ENCODE measurements around the gene LIF.

LIF gene

GRCh38 chr22:30284172-30284571, 37.6 kb upstream of the LIF start:
- WGBS, result 83% methylated on average over 9 of the region's 9 CpGs
- no peak overlapping the region for H4K8ac ChIP-seq (ENCODE audit: low read length)
- H2AK5ac ChIP-seq (ENCODE audit: low read length, severe bottlenecking), result no peak overlapping the region
- H3K27ac ChIP-seq (ENCODE audit: low read length, poor library complexity, severe bottlenecking), result no peak overlapping the region
- H3K4ac ChIP-seq (ENCODE audit: low read depth in 1 of 2, low read length in 2 of 2), result no peak overlapping the region
- no peaks in the 10 kb centered on the region for H3K9me3 ChIP-seq (ENCODE audit: control insufficient read depth, low read length)
- H2BK15ac ChIP-seq (ENCODE audit: low read depth, poor library complexity, severe bottlenecking), result no peak overlapping the region
- H3K23ac ChIP-seq (ENCODE audit: low read length in 2 of 2), result no peak overlapping the region
- no peak overlapping the region for H3K18ac ChIP-seq (ENCODE audit: low read depth in 1 of 2, low read length in 2 of 2)
- DNase-seq, result no peak
- H4K91ac ChIP-seq (ENCODE audit: low read length), result no peak overlapping the region
- peaks cover 12% of the 10 kb centered on the region for H3K79me1 ChIP-seq (replicated peaks; ENCODE audit: low read length, poor library complexity, severe bottlenecking)
- no peak overlapping the region for H3K14ac ChIP-seq (ENCODE audit: low read length in 2 of 2)
- no peak overlapping the region for H3K4me2 ChIP-seq (ENCODE audit: low read length, poor library complexity, severe bottlenecking)
- H3K4me3 ChIP-seq (ENCODE audit: insufficient read depth in 1 of 2, low read depth in 1 of 2, low read length in 2 of 2), result no peak overlapping the region
- peaks cover 20 to 54% of the 10 kb centered on the region in 2 experiments for H3K36me3 ChIP-seq (ENCODE audit: control insufficient read depth in 1 of 2, insufficient read depth in 2 of 2, low read depth in 1 of 2, low read length in 2 of 2)
- no peak overlapping the region for H2BK5ac ChIP-seq (ENCODE audit: low read depth, low read length, poor library complexity, severe bottlenecking)
- H2AFZ ChIP-seq (ENCODE audit: low read depth, low read length), result no peak overlapping the region
- H2BK12ac ChIP-seq (ENCODE audit: low read length in 2 of 2), result no peak overlapping the region
- peaks cover 29% of the 10 kb centered on the region for H3K4me1 ChIP-seq (ENCODE audit: control insufficient read depth, insufficient read depth, low read depth, low read length)
- no peak overlapping the region for H2BK120ac ChIP-seq (ENCODE audit: low read depth, low read length)
- H3K9ac ChIP-seq (ENCODE audit: low read length), result no peak overlapping the region
- no peaks in the 10 kb centered on the region for H3K27me3 ChIP-seq (ENCODE audit: control insufficient read depth in 1 of 2, insufficient read depth in 1 of 2, low read length in 2 of 2)

GRCh38 chr22:30283342-30283741, 36.8 kb upstream of the LIF start:
- Histone ChIP-seq H3K4me1 (ENCODE audit: control insufficient read depth, insufficient read depth, low read depth, low read length) (peaks cover 27% of the 10 kb centered on the region), H4K8ac (ENCODE audit: low read length) (no peak overlapping the region), H3K14ac (ENCODE audit: low read length in 2 of 2) (no peak overlapping the region), H3K4me2 (ENCODE audit: low read length, poor library complexity, severe bottlenecking) (no peak overlapping the region), H4K91ac (ENCODE audit: low read length) (no peak overlapping the region), H3K27me3 (ENCODE audit: control insufficient read depth in 1 of 2, insufficient read depth in 1 of 2, low read length in 2 of 2) (no peaks in the 10 kb centered on the region), H3K27ac (ENCODE audit: low read length, poor library complexity, severe bottlenecking) (no peak overlapping the region), H3K9ac (ENCODE audit: low read length) (no peak overlapping the region), H2AFZ (ENCODE audit: low read depth, low read length) (no peak overlapping the region), H3K9me3 (ENCODE audit: control insufficient read depth, low read length) (no peaks in the 10 kb centered on the region), H2BK15ac (ENCODE audit: low read depth, poor library complexity, severe bottlenecking) (no peak overlapping the region), H3K23ac (ENCODE audit: low read length in 2 of 2) (no peak overlapping the region), H3K79me1 (replicated peaks; ENCODE audit: low read length, poor library complexity, severe bottlenecking) (peaks cover 12% of the 10 kb centered on the region), H3K36me3 (ENCODE audit: control insufficient read depth in 1 of 2, insufficient read depth in 2 of 2, low read depth in 1 of 2, low read length in 2 of 2) (peaks cover 20 to 54% of the 10 kb centered on the region in 2 experiments), H3K4me3 (ENCODE audit: insufficient read depth in 1 of 2, low read depth in 1 of 2, low read length in 2 of 2) (no peak overlapping the region), H2BK12ac (ENCODE audit: low read length in 2 of 2) (no peak overlapping the region), H2BK120ac (ENCODE audit: low read depth, low read length) (no peak overlapping the region), H2AK5ac (ENCODE audit: low read length, severe bottlenecking) (no peak overlapping the region), H3K4ac (ENCODE audit: low read depth in 1 of 2, low read length in 2 of 2) (no peak overlapping the region), H3K18ac (ENCODE audit: low read depth in 1 of 2, low read length in 2 of 2) (no peak overlapping the region), H2BK5ac (ENCODE audit: low read depth, low read length, poor library complexity, severe bottlenecking) (no peak overlapping the region)
- WGBS, result 81% methylated on average over 4 of the region's 4 CpGs
- DNase-seq, result no peak

DNA sequence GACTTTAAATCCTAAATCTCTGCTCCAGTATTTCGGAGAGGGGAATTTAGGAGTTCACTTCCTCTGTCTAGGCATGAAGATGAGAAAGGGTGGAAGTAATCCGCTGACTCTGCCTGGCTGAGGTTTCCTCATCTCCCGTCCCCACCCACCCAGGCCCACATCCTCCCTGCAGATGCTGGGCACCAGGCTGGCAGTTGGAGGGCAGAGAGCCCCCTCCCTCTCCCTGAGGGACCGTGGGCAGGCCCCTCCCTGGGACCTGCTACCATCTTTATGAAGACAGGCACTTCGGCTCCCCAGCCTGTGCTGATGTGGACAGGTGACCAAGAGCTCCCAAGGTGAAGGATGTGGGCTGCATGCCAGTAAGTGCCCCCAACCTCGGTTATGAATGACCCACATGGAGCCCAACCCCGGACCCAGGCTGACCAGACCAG, 36.1 kb upstream of the LIF start:
- H3K79me1 ChIP-seq (replicated peaks; ENCODE audit: low read length, poor library complexity, severe bottlenecking), result peaks cover 12% of the 10 kb centered on the region
- no peak overlapping the region for H2BK12ac ChIP-seq (ENCODE audit: low read length in 2 of 2)
- H2BK120ac ChIP-seq (ENCODE audit: low read depth, low read length), result no peak overlapping the region
- no peak overlapping the region for H2BK5ac ChIP-seq (ENCODE audit: low read depth, low read length, poor library complexity, severe bottlenecking)
- H3K23ac ChIP-seq (ENCODE audit: low read length in 2 of 2), result no peak overlapping the region
- H2AFZ ChIP-seq (ENCODE audit: low read depth, low read length), result no peak overlapping the region
- H3K4me1 ChIP-seq (ENCODE audit: control insufficient read depth, insufficient read depth, low read depth, low read length), result peaks cover 33% of the 10 kb centered on the region
- H2BK15ac ChIP-seq (ENCODE audit: low read depth, poor library complexity, severe bottlenecking), result no peak overlapping the region
- H3K9ac ChIP-seq (ENCODE audit: low read length), result no peak overlapping the region
- no peak overlapping the region for H3K4me3 ChIP-seq (ENCODE audit: insufficient read depth in 1 of 2, low read depth in 1 of 2, low read length in 2 of 2)
- WGBS, result 78% methylated on average over 7 of the region's 7 CpGs
- H3K14ac ChIP-seq (ENCODE audit: low read length in 2 of 2), result no peak overlapping the region
- no peak overlapping the region for H4K91ac ChIP-seq (ENCODE audit: low read length)
- no peak overlapping the region for H3K4me2 ChIP-seq (ENCODE audit: low read length, poor library complexity, severe bottlenecking)
- H3K36me3 ChIP-seq (ENCODE audit: control insufficient read depth in 1 of 2, insufficient read depth in 2 of 2, low read depth in 1 of 2, low read length in 2 of 2), result peaks cover 20 to 54% of the 10 kb centered on the region in 2 experiments
- H3K18ac ChIP-seq (ENCODE audit: low read depth in 1 of 2, low read length in 2 of 2), result no peak overlapping the region
- no peak overlapping the region for H2AK5ac ChIP-seq (ENCODE audit: low read length, severe bottlenecking)
- DNase-seq, result no peak
- H3K27ac ChIP-seq (ENCODE audit: low read length, poor library complexity, severe bottlenecking), result no peak overlapping the region
- no peaks in the 10 kb centered on the region for H3K9me3 ChIP-seq (ENCODE audit: control insufficient read depth, low read length)
- H3K4ac ChIP-seq (ENCODE audit: low read depth in 1 of 2, low read length in 2 of 2), result no peak overlapping the region
- H4K8ac ChIP-seq (ENCODE audit: low read length), result no peak overlapping the region
- no peaks in the 10 kb centered on the region for H3K27me3 ChIP-seq (ENCODE audit: control insufficient read depth in 1 of 2, insufficient read depth in 1 of 2, low read length in 2 of 2)

DNA sequence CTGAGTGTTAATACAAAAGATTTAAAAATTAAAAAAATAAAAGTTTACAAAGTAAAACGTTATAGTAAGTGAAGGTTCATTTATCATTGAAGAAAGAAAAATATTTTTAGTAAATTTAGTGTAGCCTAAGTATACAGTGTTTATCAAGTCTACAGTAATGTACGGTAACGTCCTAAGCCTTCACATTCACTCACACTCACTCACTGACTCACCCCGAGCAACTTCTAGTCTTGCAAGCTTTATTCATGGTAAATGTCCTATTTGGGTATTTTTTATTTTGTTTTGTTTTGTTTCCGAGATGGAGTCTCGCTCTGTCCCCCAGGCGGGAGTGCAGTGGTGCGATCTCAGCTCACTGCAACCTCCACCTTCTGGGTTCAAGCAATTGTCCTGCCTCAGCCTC, 33.9 kb upstream of the LIF start:
- Histone ChIP-seq H3K4me2 (ENCODE audit: low read length, poor library complexity, severe bottlenecking) (no peak overlapping the region), H2BK120ac (ENCODE audit: low read depth, low read length) (no peak overlapping the region), H3K27me3 (ENCODE audit: control insufficient read depth in 1 of 2, insufficient read depth in 1 of 2, low read length in 2 of 2) (no peaks in the 10 kb centered on the region), H3K27ac (ENCODE audit: low read length, poor library complexity, severe bottlenecking) (no peak overlapping the region), H3K4me3 (ENCODE audit: insufficient read depth in 1 of 2, low read depth in 1 of 2, low read length in 2 of 2) (no peak overlapping the region), H3K9me3 (ENCODE audit: control insufficient read depth, low read length) (no peaks in the 10 kb centered on the region), H2AK5ac (ENCODE audit: low read length, severe bottlenecking) (no peak overlapping the region), H3K18ac (ENCODE audit: low read depth in 1 of 2, low read length in 2 of 2) (no peak overlapping the region), H3K9ac (ENCODE audit: low read length) (no peak overlapping the region), H2BK15ac (ENCODE audit: low read depth, poor library complexity, severe bottlenecking) (no peak overlapping the region), H2BK12ac (ENCODE audit: low read length in 2 of 2) (no peak overlapping the region), H3K14ac (ENCODE audit: low read length in 2 of 2) (no peak overlapping the region), H3K23ac (ENCODE audit: low read length in 2 of 2) (no peak overlapping the region), H4K8ac (ENCODE audit: low read length) (no peak overlapping the region), H3K4me1 (ENCODE audit: control insufficient read depth, insufficient read depth, low read depth, low read length) (peaks cover 27% of the 10 kb centered on the region), H3K4ac (ENCODE audit: low read depth in 1 of 2, low read length in 2 of 2) (no peak overlapping the region), H2BK5ac (ENCODE audit: low read depth, low read length, poor library complexity, severe bottlenecking) (no peak overlapping the region), H2AFZ (ENCODE audit: low read depth, low read length) (no peak overlapping the region), H3K79me1 (replicated peaks; ENCODE audit: low read length, poor library complexity, severe bottlenecking) (peaks cover 7% of the 10 kb centered on the region), H4K91ac (ENCODE audit: low read length) (no peak overlapping the region), H3K36me3 (ENCODE audit: control insufficient read depth in 1 of 2, insufficient read depth in 2 of 2, low read depth in 1 of 2, low read length in 2 of 2) (peaks cover 8 to 39% of the 10 kb centered on the region in 2 experiments)
- no peak for DNase-seq
- 90% methylated on average over 5 of the region's 8 CpGs for WGBS
